Astrocyte of the spinal cord (primary cell): ENCODE data around the gene ASPHD1.
A peak's percentile ranks its signal among the peaks of the same experiment; 100 is the strongest.

Source experiments
- DNase-seq: peaks from one replicate; pipeline ENCODE4 v3.0.0; 2011; ENCODE audit warnings: low read depth, low spot score
- H3K4me3 ChIP-seq: 2 replicates; pipeline ENCODE4 v1.5.1; 2011; ENCODE audit warnings: low read depth, mild to moderate bottlenecking, low read length, moderate library complexity
- in situ Hi-C: cut with HindIII; loops from 2 replicates; pipeline ENCODE4 v1.10.0; 2017; ENCODE audit warnings: low sequenced_read_pairs
- TF ChIP-seq, protein P1 (sequence below): IDR thresholded peaks from 2 replicates; pipeline ENCODE4 v1.5.1; 2012; ENCODE audit warnings: low read depth, mild to moderate bottlenecking, low read length, inconsistent platforms

The ASPHD1 gene

DNA sequence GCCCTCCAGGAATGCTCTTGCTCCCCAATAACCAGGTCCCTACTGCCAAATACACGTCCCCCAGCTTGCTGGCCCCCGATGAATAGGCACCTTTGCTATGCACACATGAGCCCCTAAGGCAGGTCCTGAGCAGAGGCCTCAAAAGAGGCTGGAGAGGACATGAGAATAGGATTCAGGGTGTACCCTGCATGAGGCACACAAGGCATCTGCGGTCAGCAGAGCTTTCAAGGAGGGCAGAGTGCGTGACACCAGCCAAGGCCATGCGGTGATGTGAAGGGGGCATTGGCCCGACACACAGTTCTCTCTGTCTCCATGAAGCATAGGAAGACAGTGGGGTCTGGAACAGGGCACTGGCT, 7.9 kb upstream of the ASPHD1 start:
- in situ Hi-C loops, result no loop called here
- TF ChIP-seq, protein P1, sequence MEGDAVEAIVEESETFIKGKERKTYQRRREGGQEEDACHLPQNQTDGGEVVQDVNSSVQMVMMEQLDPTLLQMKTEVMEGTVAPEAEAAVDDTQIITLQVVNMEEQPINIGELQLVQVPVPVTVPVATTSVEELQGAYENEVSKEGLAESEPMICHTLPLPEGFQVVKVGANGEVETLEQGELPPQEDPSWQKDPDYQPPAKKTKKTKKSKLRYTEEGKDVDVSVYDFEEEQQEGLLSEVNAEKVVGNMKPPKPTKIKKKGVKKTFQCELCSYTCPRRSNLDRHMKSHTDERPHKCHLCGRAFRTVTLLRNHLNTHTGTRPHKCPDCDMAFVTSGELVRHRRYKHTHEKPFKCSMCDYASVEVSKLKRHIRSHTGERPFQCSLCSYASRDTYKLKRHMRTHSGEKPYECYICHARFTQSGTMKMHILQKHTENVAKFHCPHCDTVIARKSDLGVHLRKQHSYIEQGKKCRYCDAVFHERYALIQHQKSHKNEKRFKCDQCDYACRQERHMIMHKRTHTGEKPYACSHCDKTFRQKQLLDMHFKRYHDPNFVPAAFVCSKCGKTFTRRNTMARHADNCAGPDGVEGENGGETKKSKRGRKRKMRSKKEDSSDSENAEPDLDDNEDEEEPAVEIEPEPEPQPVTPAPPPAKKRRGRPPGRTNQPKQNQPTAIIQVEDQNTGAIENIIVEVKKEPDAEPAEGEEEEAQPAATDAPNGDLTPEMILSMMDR, result no peak
- H3K4me3 ChIP-seq, result no peak overlapping the region
- DNase-seq, result no peak

- in situ Hi-C loops, result no loop called here
- TF ChIP-seq, protein P1, result no peak
- H3K4me3 ChIP-seq, result no peak overlapping the region
- no peak for DNase-seq
These were observed 6.7 kb upstream of the ASPHD1 start for GRCh38 chr16:29893553-29893952.

DNA sequence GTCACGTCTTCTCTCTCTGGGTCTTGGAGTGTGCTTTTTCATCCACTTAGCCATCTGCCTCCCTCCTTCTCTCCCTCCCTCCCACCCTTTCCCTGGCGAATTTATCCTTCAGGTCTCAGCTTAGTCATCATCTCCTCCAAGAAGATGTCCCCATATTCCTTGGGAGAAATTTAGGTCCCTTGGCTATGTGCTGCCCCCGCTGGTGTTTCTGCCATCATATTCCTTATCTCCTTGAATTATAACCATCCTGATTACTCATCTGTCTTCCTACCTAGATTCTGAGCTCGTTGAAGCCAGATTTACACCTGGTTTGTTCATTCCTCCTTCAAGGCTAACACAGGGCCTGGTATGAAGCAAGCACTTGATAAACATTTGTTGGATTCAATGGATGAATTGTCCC, 5.9 kb upstream of the ASPHD1 start:
- TF ChIP-seq, protein P1, result no peak
- DNase-seq, result no peak
- H3K4me3 ChIP-seq, result no peak overlapping the region
- in situ Hi-C loops, result no loop called here

DNA sequence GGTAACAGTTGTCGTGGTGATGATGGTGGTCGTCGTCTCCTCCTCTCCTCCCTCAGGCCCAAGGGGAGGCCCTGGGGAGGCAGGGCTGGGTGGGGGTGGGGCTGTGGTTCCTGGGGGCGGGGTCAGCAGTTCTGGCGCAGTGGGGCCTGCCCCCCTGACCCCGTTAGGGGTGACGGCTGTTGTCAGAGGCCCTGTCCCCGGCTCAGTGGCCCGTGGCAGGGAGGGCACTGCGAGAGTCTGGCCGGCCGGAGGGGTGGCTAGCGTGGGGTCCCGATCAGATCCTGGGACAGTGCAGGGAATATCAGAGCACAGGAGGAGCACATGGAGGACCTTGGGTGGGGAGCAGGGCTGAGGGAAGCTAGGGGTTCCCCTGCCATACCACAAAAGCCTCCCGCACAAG, 3.4 kb upstream of the ASPHD1 start:
- no peak for DNase-seq
- in situ Hi-C loops, result no loop called here
- TF ChIP-seq, protein P1, result no peak
- H3K4me3 ChIP-seq, result no peak overlapping the region

GRCh38 chr16:29897333-29897732, 3.0 kb upstream of the ASPHD1 start:
- no peak for DNase-seq
- in situ Hi-C loops, result no loop called here
- no peak overlapping the region for H3K4me3 ChIP-seq
- TF ChIP-seq, protein P1, result no peak

- peak overlapping the region; percentile 32 for H3K4me3 ChIP-seq
- in situ Hi-C loops, result no loop called here
- TF ChIP-seq, protein P1, result no peak
- DNase-seq, result no peak
These were observed 2.0 kb upstream of the ASPHD1 start for GRCh38 chr16:29898135-29898803.
